A673 (cell line): ENCODE measurements around the gene FGF18. TPM values are rescaled to one million over a fixed set of nuclear protein-coding genes. Genes with fewer than 3 reads are reported as not detected.

Experiments
- BruUV-seq: library from RNA; stranded (reverse); fragments of 400-500 nt; replicated peaks from 2 replicates; lab custom pipeline; 2021; lab: Mats Ljungman, UMichigan
- CTCF ChIA-PET: fragments of 300-600 bp; sonication (Branson Sonifier 250); formaldehyde crosslinking; loops from one replicate; lab custom pipeline; 2022; ENCODE audit warnings: antibody characterized with exemption; lab: Charles Lee
- POLR2A ChIA-PET: fragments of 300-600 bp; sonication (Branson Sonifier 250); formaldehyde crosslinking; loops from one replicate; lab custom pipeline; 2022; ENCODE audit warnings: antibody characterized with exemption; ENCODE audit not compliant: low non-redundant PET; lab: Charles Lee
- DNase-seq: peaks from one replicate; pipeline ENCODE4 v3.0.0-alpha.2; 2015; ENCODE audit warnings: low spot score
- H3K27ac ChIP-seq: fragments of 200-600 bp; sonication (generic); 2 replicates; pipeline ENCODE4 v1.5.1; 2016; ENCODE audit warnings: mixed run types, low read depth, mild to moderate bottlenecking, mixed read lengths, antibody characterized with exemption, low read length; ENCODE audit not compliant: poor library complexity, severe bottlenecking
- H3K27me3 ChIP-seq: fragments of 200-600 bp; sonication (generic); replicated peaks from 2 replicates; pipeline ENCODE4 v1.6.1; 2017; ENCODE audit warnings: mixed run types, low read depth, mild to moderate bottlenecking, mixed read lengths, antibody characterized with exemption, low read length; ENCODE audit not compliant: insufficient read depth, poor library complexity
- H3K36me3 ChIP-seq: fragments of 200-600 bp; sonication (generic); 2 replicates; pipeline ENCODE4 v1.6.1; 2016; ENCODE audit warnings: mixed run types, mild to moderate bottlenecking, mixed read lengths, antibody characterized with exemption, low read length; ENCODE audit not compliant: insufficient read depth, poor library complexity, severe bottlenecking
- H3K4me1 ChIP-seq: fragments of 200-600 bp; sonication (generic); 2 replicates; pipeline ENCODE4 v1.6.1; 2017; ENCODE audit warnings: mixed run types, mild to moderate bottlenecking, mixed read lengths, antibody characterized with exemption, low read length; ENCODE audit not compliant: insufficient read depth, poor library complexity, severe bottlenecking
- H3K4me3 ChIP-seq: fragments of 200-600 bp; sonication (generic); 2 replicates; pipeline ENCODE4 v1.5.1; 2016; ENCODE audit warnings: low read depth, mixed run types, mild to moderate bottlenecking, mixed read lengths, low read length; ENCODE audit not compliant: poor library complexity, severe bottlenecking
- H3K9me3 ChIP-seq: fragments of 200-600 bp; sonication (generic); 2 replicates; pipeline ENCODE4 v1.6.1; 2016; ENCODE audit warnings: mixed run types, low read depth, mild to moderate bottlenecking, mixed read lengths, antibody characterized with exemption, low read length; ENCODE audit not compliant: poor library complexity, severe bottlenecking
- EZH2 ChIP-seq: fragments of 200-600 bp; sonication (generic); IDR thresholded peaks from 2 replicates; pipeline ENCODE4 v1.6.1; 2017; ENCODE audit warnings: borderline replicate concordance, low read depth, mild to moderate bottlenecking, mixed read lengths, antibody characterized with exemption, low read length; ENCODE audit not compliant: poor library complexity, severe bottlenecking
- intact Hi-C: fragments of 100-400 bp; cut with micrococcal nuclease; formaldehyde crosslinking; loops from one replicate; pipeline ENCODE4 v1.10.0; 2022; ENCODE audit not compliant: unreplicated experiment
- total RNA-seq: library from RNA; stranded (reverse); gene quantifications from 2 replicates; pipeline ENCODE4 v1.2.3, GENCODE V29; 2021
- TF ChIP-seq, protein P1 (sequence below): fragments of 300-800, 200-600 bp; sonication (generic); conservative IDR thresholded peaks from 2 replicates; pipeline ENCODE4 v1.5.1; 2017; ENCODE audit warnings: low read depth, mild to moderate bottlenecking, antibody characterized with exemption, low read length, moderate library complexity, mixed read lengths

The FGF18 gene
- total RNA-seq, 1 experiment from 2014 or later, result 1.3 TPM

DNA sequence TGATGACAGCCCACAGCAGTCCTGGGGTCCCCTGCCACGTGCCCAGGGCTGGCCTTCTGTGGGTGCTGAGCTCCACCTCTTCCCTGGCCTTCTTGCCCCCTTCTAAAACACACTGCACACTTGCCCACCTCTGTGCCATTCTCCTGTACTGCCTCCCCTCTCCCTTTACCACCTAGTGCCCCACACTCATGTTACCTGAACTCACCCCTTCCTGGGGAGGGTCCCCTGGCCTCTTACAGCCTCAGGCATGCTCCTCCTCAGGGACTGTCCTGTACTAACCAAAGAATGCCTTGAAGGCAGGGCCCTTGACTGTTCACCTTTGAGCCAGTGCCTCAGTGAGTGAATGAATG lies 60.3 kb downstream of the FGF18 start:
- H3K9me3 ChIP-seq, result no peaks in the 10 kb centered on the region
- CTCF ChIA-PET, result no interaction called here
- H3K36me3 ChIP-seq, result no peaks in the 10 kb centered on the region
- H3K4me3 ChIP-seq, result no peak overlapping the region
- POLR2A ChIA-PET, result no interaction called here
- H3K4me1 ChIP-seq, result no peaks in the 10 kb centered on the region
- intact Hi-C loops, result loop anchor here (5.0 kb wide), 1 partner anchor 428 kb away; no protein-coding TSS in a partner anchor
- DNase-seq, result no peak
- no TSS peak for BruUV-seq
- H3K27ac ChIP-seq, result no peak overlapping the region
- no peak for TF ChIP-seq EZH2
- H3K27me3 ChIP-seq, result no peaks in the 10 kb centered on the region

DNA sequence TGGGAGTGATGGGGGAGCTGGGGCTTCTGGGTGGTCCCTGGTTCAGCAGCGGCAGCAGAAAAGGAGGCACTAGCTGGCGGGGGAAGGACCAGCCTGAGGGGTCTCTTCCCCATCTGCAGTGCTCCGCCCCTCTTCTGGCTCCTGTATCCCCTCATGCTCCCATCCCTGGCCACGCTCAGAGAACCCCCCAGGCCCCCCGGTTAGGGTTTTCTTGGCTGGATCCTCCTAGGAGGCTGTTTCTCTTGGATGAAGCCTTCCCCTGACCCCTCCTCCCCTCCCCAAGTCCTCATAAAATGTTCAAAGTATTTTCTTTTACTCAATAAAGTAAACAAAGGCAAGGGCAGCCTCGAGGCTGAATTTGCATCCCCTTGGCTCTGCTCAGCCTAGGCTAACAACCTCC lies 60.8 kb downstream of the FGF18 start:
- ChIA-PET POLR2A (no interaction called here), CTCF (no interaction called here)
- H3K4me1 ChIP-seq, result no peaks in the 10 kb centered on the region
- no peak for DNase-seq
- no TSS peak for BruUV-seq
- TF ChIP-seq EZH2, result no peak
- TF ChIP-seq, protein P1, sequence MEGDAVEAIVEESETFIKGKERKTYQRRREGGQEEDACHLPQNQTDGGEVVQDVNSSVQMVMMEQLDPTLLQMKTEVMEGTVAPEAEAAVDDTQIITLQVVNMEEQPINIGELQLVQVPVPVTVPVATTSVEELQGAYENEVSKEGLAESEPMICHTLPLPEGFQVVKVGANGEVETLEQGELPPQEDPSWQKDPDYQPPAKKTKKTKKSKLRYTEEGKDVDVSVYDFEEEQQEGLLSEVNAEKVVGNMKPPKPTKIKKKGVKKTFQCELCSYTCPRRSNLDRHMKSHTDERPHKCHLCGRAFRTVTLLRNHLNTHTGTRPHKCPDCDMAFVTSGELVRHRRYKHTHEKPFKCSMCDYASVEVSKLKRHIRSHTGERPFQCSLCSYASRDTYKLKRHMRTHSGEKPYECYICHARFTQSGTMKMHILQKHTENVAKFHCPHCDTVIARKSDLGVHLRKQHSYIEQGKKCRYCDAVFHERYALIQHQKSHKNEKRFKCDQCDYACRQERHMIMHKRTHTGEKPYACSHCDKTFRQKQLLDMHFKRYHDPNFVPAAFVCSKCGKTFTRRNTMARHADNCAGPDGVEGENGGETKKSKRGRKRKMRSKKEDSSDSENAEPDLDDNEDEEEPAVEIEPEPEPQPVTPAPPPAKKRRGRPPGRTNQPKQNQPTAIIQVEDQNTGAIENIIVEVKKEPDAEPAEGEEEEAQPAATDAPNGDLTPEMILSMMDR, result no peak
- no peak overlapping the region for H3K4me3 ChIP-seq
- no peak overlapping the region for H3K27ac ChIP-seq
- H3K36me3 ChIP-seq, result no peaks in the 10 kb centered on the region
- no peaks in the 10 kb centered on the region for H3K9me3 ChIP-seq
- intact Hi-C loops, result loop anchor here (5.0 kb wide), 1 partner anchor 427 kb away; no protein-coding TSS in a partner anchor
- H3K27me3 ChIP-seq, result no peaks in the 10 kb centered on the region

DNA sequence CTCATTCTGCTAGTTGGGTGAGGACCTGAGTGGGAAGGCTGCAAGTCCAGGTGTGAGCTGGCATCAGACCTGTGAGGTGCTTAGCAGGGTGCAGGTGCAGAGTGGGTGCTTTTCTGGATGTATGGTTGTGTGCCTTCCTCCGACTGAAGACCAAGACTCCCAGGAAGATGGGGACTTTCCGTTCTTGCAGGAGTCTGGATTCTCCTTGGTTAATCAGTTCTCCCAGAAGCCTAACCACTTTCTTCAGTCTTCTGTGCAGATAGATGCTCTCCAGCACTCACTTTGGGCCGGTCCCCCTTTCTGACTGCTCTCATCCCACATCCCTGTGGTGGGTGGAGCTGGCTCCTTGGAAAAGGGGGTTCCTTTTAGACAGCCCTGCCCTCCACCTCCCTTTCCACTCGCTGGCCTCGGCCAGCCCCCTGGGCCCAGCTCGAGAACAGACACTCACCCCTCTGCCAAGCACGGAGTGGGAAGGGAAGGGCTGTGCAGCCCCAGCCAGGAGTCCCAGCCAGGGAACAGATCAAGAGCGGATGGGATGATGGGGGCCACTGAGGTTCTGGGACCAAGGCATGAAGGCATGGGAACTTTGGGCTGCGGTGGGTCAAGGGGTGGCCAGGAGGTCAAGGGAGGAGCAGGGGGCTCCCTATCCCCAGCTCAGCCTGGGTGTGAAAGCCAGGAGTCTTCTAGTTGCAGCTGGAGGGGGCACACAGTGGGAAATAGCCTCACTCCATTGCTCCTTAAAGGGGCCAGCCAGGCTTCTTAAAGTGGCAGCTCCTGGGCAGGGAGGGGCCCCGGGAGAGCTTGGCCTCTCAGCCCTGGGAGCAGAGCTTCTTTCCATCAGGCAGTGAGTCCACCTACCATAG lies 62.4 kb downstream of the FGF18 start:
- H3K4me3 ChIP-seq, result no peak overlapping the region
- ChIA-PET POLR2A (no interaction called here), CTCF (no interaction called here)
- H3K27me3 ChIP-seq, result no peaks in the 10 kb centered on the region
- no peaks in the 10 kb centered on the region for H3K4me1 ChIP-seq
- no TSS peak for BruUV-seq
- H3K9me3 ChIP-seq, result no peaks in the 10 kb centered on the region
- TF ChIP-seq, protein P1, result no peak
- TF ChIP-seq EZH2, result no peak
- no peak overlapping the region for H3K27ac ChIP-seq
- no peak for DNase-seq
- H3K36me3 ChIP-seq, result no peaks in the 10 kb centered on the region
- intact Hi-C loops, result loop anchor here (5.0 kb wide), 1 partner anchor 425 kb away; no protein-coding TSS in a partner anchor

DNA sequence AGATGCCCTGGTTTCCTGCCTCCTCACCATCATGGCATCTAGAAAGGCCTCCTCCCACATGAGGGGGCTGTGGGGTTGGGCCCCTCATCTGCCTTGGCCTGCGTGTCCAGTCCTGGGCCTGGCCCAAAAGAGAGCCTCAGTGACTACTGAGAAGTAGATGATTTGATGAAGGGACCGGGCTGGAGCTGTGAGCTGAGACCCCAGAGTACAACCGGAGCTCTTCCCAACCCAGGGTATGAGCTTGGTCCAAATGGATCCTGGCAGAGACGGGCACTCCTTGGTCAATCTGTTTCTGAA lies 62.9 kb downstream of the FGF18 start:
- CTCF ChIA-PET, result no interaction called here
- intact Hi-C loops, result loop anchor here (5.0 kb wide), 1 partner anchor 425 kb away; no protein-coding TSS in a partner anchor
- no peaks in the 10 kb centered on the region for H3K36me3 ChIP-seq
- POLR2A ChIA-PET, result no interaction called here
- H3K4me3 ChIP-seq, result no peak overlapping the region
- H3K4me1 ChIP-seq, result no peaks in the 10 kb centered on the region
- no peaks in the 10 kb centered on the region for H3K9me3 ChIP-seq
- no peak overlapping the region for H3K27ac ChIP-seq
- TF ChIP-seq EZH2, result no peak
- TF ChIP-seq, protein P1, result no peak
- no TSS peak for BruUV-seq
- H3K27me3 ChIP-seq, result no peaks in the 10 kb centered on the region
- DNase-seq, result no peak
